H4 (cell line): ENCODE results near the gene NR5A2. TPM values are rescaled to one million over a fixed set of nuclear protein-coding genes. Genes with fewer than 3 reads are reported as not detected.

Experiments used
- DNase-seq: peaks from one replicate; pipeline ENCODE4 v3.0.0-alpha.2; 2015; ENCODE audit warnings: low spot score
- total RNA-seq: library from RNA; depleted of rRNA; stranded (reverse); fragments of >200 nt; shearing (Covaris generic); gene quantifications from 2 replicates; pipeline ENCODE4 v1.2.3, GENCODE V29; 2014

Gene NR5A2
- total RNA-seq, 1 experiment from 2014 or later, result 0.06 TPM

- DNase-seq, result no peak
These were observed 96.8 kb downstream of the NR5A2 start for GRCh38 chr1:200124309-200124708.

- DNase-seq, result no peak
These were observed 100.6 kb downstream of the NR5A2 start for GRCh38 chr1:200128081-200128480.

- DNase-seq, result no peak
These were observed 101.7 kb downstream of the NR5A2 start for GRCh38 chr1:200128944-200129879.

- no peak for DNase-seq
These were observed 103.0 kb downstream of the NR5A2 start for GRCh38 chr1:200130552-200130951.

- no peak for DNase-seq
These were observed 104.1 kb downstream of the NR5A2 start for GRCh38 chr1:200131551-200132125.

GRCh38 chr1:200133123-200133522 is 105.6 kb downstream of the NR5A2 start:
- no peak for DNase-seq

- no peak for DNase-seq
These were observed 106.6 kb downstream of the NR5A2 start for GRCh38 chr1:200134116-200134515.

- DNase-seq, result no peak
These were observed 108.9 kb downstream of the NR5A2 start for GRCh38 chr1:200136384-200136783.

- peak; percentile 61 for DNase-seq
These were observed 112.2 kb downstream of the NR5A2 start for GRCh38 chr1:200139661-200140250.

- DNase-seq, result no peak
These were observed 115.8 kb downstream of the NR5A2 start for GRCh38 chr1:200143347-200143746.

- no peak for DNase-seq
These were observed 118.6 kb downstream of the NR5A2 start for GRCh38 chr1:200146100-200146499.

- DNase-seq, result no peak
These were observed 119.6 kb downstream of the NR5A2 start for GRCh38 chr1:200147094-200147493.

GRCh38 chr1:200147742-200148141 is 120.2 kb downstream of the NR5A2 start:
- no peak for DNase-seq

- no peak for DNase-seq
These were observed 122.5 kb downstream of the NR5A2 start for GRCh38 chr1:200150006-200150405.

GRCh38 chr1:200150721-200151120 is 123.2 kb downstream of the NR5A2 start:
- peak; percentile 57 for DNase-seq

- DNase-seq, result no peak
These were observed 124.8 kb downstream of the NR5A2 start for GRCh38 chr1:200152336-200152735.

- DNase-seq, result no peak
These were observed 126.0 kb downstream of the NR5A2 start for GRCh38 chr1:200153277-200154055.

- DNase-seq, result no peak
These were observed 126.7 kb downstream of the NR5A2 start for GRCh38 chr1:200154069-200154767.

- DNase-seq, result no peak
These were observed 130.2 kb downstream of the NR5A2 start for GRCh38 chr1:200157715-200158114.

GRCh38 chr1:200161801-200162200 is 134.3 kb downstream of the NR5A2 start:
- DNase-seq, result no peak

GRCh38 chr1:200162258-200162657 is 134.7 kb downstream of the NR5A2 start:
- no peak for DNase-seq
